ENCODE measurements around the gene ZNF837.

The ZNF837 gene

GRCh38 chr19:58387338-58388174, 6.7 kb upstream of the ZNF837 start:
- peaks cover 22% of the 10 kb centered on the region; the same call in 1 of the 2 replicates for H3K36me3 ChIP-seq (ENCODE audit: insufficient read depth)
- H3K4me2 ChIP-seq, result peak overlapping the region; percentile 79
- peak overlapping the region; percentile 85 for H3K9ac ChIP-seq
- H3K4me3 ChIP-seq (IDR thresholded peaks at IDR 0.05; ENCODE audit: insufficient read depth, low read depth, low read length), result no peak overlapping the region
- H3K27ac ChIP-seq, result peak overlapping the region; percentile 93
- peaks cover 53% of the 10 kb centered on the region for H3K79me2 ChIP-seq (ENCODE audit: insufficient read depth, low read depth)
- H2AFZ ChIP-seq (ENCODE audit: low read depth), result peak overlapping the region; percentile 76
- H3K4me1 ChIP-seq (ENCODE audit: low read depth, poor library complexity, severe bottlenecking), result peaks cover 45% of the 10 kb centered on the region
- H4K20me1 ChIP-seq (ENCODE audit: insufficient read depth), result peaks cover 12% of the 10 kb centered on the region
- no peak for TF ChIP-seq CTCF (conservative IDR thresholded peaks at IDR 0.05; ENCODE audit: low read depth, low read length)
- no peaks in the 10 kb centered on the region for H3K27me3 ChIP-seq (ENCODE audit: insufficient read depth, low read depth)

- Histone ChIP-seq H4K20me1 (ENCODE audit: insufficient read depth) (peaks cover 12% of the 10 kb centered on the region), H2AFZ (ENCODE audit: low read depth) (peak within 1 kb of the TSS; percentile 76), H3K27ac (peak within 1 kb of the TSS; percentile 93), H3K4me1 (ENCODE audit: low read depth, poor library complexity, severe bottlenecking) (peaks cover 49% of the 10 kb centered on the region), H3K9ac (peak within 1 kb of the TSS; percentile 85), H3K4me2 (peak within 1 kb of the TSS; percentile 79), H3K4me3 (IDR thresholded peaks at IDR 0.05; ENCODE audit: insufficient read depth, low read depth, low read length) (peak within 1 kb of the TSS; percentile 6), H3K27me3 (ENCODE audit: insufficient read depth, low read depth) (no peaks in the 10 kb centered on the region), H3K36me3 (ENCODE audit: insufficient read depth) (peaks cover 19% of the 10 kb centered on the region; the same call in 1 of the 2 replicates), H3K79me2 (ENCODE audit: insufficient read depth, low read depth) (peaks cover 52% of the 10 kb centered on the region)
- no peak for TF ChIP-seq CTCF (conservative IDR thresholded peaks at IDR 0.05; ENCODE audit: low read depth, low read length)
Observed at GRCh38 chr19:58386576-58387337, 5.9 kb upstream of the ZNF837 start, which contains the start of gene RPS5. Gene RPS5, plus strand, starts transcription at chr19:58387269. Its CDS starts 869 bp downstream, at chr19:58388138.

GRCh38 chr19:58385891-58386575, 5.2 kb upstream of the ZNF837 start:
- no peaks in the 10 kb centered on the region for H3K27me3 ChIP-seq (ENCODE audit: insufficient read depth, low read depth)
- TF ChIP-seq CTCF (conservative IDR thresholded peaks at IDR 0.05; ENCODE audit: low read depth, low read length), result no peak
- peaks cover 17% of the 10 kb centered on the region; the same call in 1 of the 2 replicates for H3K36me3 ChIP-seq (ENCODE audit: insufficient read depth)
- peaks cover 44% of the 10 kb centered on the region for H3K79me2 ChIP-seq (ENCODE audit: insufficient read depth, low read depth)
- peaks cover 46% of the 10 kb centered on the region for H3K4me1 ChIP-seq (ENCODE audit: low read depth, poor library complexity, severe bottlenecking)
- H2AFZ ChIP-seq (ENCODE audit: low read depth), result peak overlapping the region; percentile 76
- peak overlapping the region; percentile 93 for H3K27ac ChIP-seq
- H3K9ac ChIP-seq, result peak overlapping the region; percentile 85
- H3K4me2 ChIP-seq, result peak overlapping the region; percentile 74
- peak overlapping the region; percentile 6 for H3K4me3 ChIP-seq (IDR thresholded peaks at IDR 0.05; ENCODE audit: insufficient read depth, low read depth, low read length)
- H4K20me1 ChIP-seq (ENCODE audit: insufficient read depth), result peaks cover 10% of the 10 kb centered on the region

- H4K20me1 ChIP-seq (ENCODE audit: insufficient read depth), result peaks cover 4% of the 10 kb centered on the region; the same call in 1 of the 2 replicates
- TF ChIP-seq CTCF (conservative IDR thresholded peaks at IDR 0.05; ENCODE audit: low read depth, low read length), result no peak
- H3K4me2 ChIP-seq, result no peak overlapping the region; the same call in 1 of the 2 replicates
- no peak overlapping the region for H2AFZ ChIP-seq (ENCODE audit: low read depth)
- H3K9ac ChIP-seq, result peak overlapping the region; percentile 85; the same call in 1 of the 2 replicates
- peaks cover 38% of the 10 kb centered on the region for H3K79me2 ChIP-seq (ENCODE audit: insufficient read depth, low read depth)
- H3K27ac ChIP-seq, result peak overlapping the region; percentile 93; the same call in 1 of the 2 replicates
- H3K4me3 ChIP-seq (IDR thresholded peaks at IDR 0.05; ENCODE audit: insufficient read depth, low read depth, low read length), result peak overlapping the region; percentile 6
- H3K27me3 ChIP-seq (ENCODE audit: insufficient read depth, low read depth), result no peaks in the 10 kb centered on the region
- H3K36me3 ChIP-seq (ENCODE audit: insufficient read depth), result peaks cover 14% of the 10 kb centered on the region; the same call in 1 of the 2 replicates
- peaks cover 40% of the 10 kb centered on the region for H3K4me1 ChIP-seq (ENCODE audit: low read depth, poor library complexity, severe bottlenecking)
Observed at GRCh38 chr19:58385313-58385890, 4.6 kb upstream of the ZNF837 start.

All from KMS-11 (cell line).